KMS-11 (cell line): ENCODE results near the gene HTRA1.

ENCODE experiments used
- H2AFZ ChIP-seq: fragments of 200-600 bp; sonication (generic); 2 replicates; pipeline ENCODE4 v1.6.1; 2016; ENCODE audit warnings: antibody characterized with exemption, mixed run types, low read depth
- H3K27ac ChIP-seq: fragments of 200-600 bp; sonication (generic); 2 replicates; pipeline ENCODE4 v1.6.1; 2016; ENCODE audit warnings: mild to moderate bottlenecking, mixed run types
- H3K27me3 ChIP-seq: fragments of 200-600 bp; sonication (generic); 2 replicates; pipeline ENCODE4 v1.6.1; 2017; ENCODE audit warnings: mild to moderate bottlenecking, low read depth, mixed run types, moderate library complexity; ENCODE audit not compliant: insufficient read depth
- H3K36me3 ChIP-seq: fragments of 200-600 bp; sonication (generic); 2 replicates; pipeline ENCODE4 v1.6.1; 2017; ENCODE audit warnings: mild to moderate bottlenecking, mixed run types; ENCODE audit not compliant: insufficient read depth
- H3K4me1 ChIP-seq: fragments of 200-600 bp; sonication (generic); 2 replicates; pipeline ENCODE4 v1.6.1; 2016; ENCODE audit warnings: mild to moderate bottlenecking, low read depth, mixed run types; ENCODE audit not compliant: poor library complexity, severe bottlenecking
- H3K4me2 ChIP-seq: fragments of 200-600 bp; sonication (generic); 2 replicates; pipeline ENCODE4 v1.7.0; 2016; ENCODE audit warnings: mild to moderate bottlenecking, mixed run types
- H3K4me3 ChIP-seq: fragments of 200-600 bp; sonication (generic); IDR thresholded peaks from 2 replicates; pipeline ENCODE4 v1.6.1; 2017; ENCODE audit warnings: low read depth, low read length, mixed read lengths; ENCODE audit not compliant: insufficient read depth
- H3K79me2 ChIP-seq: fragments of 200-600 bp; sonication (generic); 2 replicates; pipeline ENCODE4 v1.6.1; 2016; ENCODE audit warnings: low read depth, mixed run types; ENCODE audit not compliant: insufficient read depth
- H3K9ac ChIP-seq: fragments of 200-600 bp; sonication (generic); 2 replicates; pipeline ENCODE4 v1.6.1; 2016; ENCODE audit warnings: mild to moderate bottlenecking, mixed run types
- H4K20me1 ChIP-seq: fragments of 200-600 bp; sonication (generic); 2 replicates; pipeline ENCODE4 v1.6.1; 2016; ENCODE audit warnings: mild to moderate bottlenecking, mixed run types; ENCODE audit not compliant: insufficient read depth
- TF ChIP-seq, protein P1 (sequence below): fragments of 200-600 bp; sonication (generic); conservative IDR thresholded peaks from 2 replicates; pipeline ENCODE4 v1.6.1; 2017; ENCODE audit warnings: low read depth, mild to moderate bottlenecking, antibody characterized with exemption, low read length, moderate library complexity, mixed read lengths

Gene HTRA1

DNA sequence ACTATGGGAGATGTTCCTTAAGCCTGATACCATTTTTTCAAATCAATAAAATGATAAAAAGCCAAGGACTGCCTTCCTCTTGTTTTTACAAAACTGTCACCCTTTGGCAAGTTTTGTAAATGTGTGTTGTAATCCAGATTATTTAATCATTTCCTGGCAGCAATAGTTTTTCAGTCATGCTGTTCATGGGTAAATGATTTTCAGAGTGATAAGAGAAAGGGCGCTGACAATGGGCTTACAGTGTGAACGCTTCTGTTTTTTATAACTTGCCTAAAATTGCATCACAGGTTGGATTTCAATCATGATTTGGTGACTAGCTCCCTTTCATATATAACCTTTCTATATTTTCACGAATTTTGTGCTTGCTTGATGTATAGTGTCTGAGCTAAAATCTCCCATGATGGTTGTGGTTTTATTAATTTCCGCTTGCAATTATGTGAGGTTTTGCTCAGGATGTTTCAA, 80.2 kb downstream of the HTRA1 start:
- Histone ChIP-seq H3K36me3 (no peaks in the 10 kb centered on the region), H3K4me1 (no peaks in the 10 kb centered on the region), H3K27me3 (no peaks in the 10 kb centered on the region), H3K9ac (no peak overlapping the region), H3K27ac (no peak overlapping the region), H3K4me2 (no peak overlapping the region), H2AFZ (no peak overlapping the region), H4K20me1 (no peaks in the 10 kb centered on the region), H3K79me2 (no peaks in the 10 kb centered on the region), H3K4me3 (no peak overlapping the region)
- TF ChIP-seq, protein P1, sequence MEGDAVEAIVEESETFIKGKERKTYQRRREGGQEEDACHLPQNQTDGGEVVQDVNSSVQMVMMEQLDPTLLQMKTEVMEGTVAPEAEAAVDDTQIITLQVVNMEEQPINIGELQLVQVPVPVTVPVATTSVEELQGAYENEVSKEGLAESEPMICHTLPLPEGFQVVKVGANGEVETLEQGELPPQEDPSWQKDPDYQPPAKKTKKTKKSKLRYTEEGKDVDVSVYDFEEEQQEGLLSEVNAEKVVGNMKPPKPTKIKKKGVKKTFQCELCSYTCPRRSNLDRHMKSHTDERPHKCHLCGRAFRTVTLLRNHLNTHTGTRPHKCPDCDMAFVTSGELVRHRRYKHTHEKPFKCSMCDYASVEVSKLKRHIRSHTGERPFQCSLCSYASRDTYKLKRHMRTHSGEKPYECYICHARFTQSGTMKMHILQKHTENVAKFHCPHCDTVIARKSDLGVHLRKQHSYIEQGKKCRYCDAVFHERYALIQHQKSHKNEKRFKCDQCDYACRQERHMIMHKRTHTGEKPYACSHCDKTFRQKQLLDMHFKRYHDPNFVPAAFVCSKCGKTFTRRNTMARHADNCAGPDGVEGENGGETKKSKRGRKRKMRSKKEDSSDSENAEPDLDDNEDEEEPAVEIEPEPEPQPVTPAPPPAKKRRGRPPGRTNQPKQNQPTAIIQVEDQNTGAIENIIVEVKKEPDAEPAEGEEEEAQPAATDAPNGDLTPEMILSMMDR, result no peak

DNA sequence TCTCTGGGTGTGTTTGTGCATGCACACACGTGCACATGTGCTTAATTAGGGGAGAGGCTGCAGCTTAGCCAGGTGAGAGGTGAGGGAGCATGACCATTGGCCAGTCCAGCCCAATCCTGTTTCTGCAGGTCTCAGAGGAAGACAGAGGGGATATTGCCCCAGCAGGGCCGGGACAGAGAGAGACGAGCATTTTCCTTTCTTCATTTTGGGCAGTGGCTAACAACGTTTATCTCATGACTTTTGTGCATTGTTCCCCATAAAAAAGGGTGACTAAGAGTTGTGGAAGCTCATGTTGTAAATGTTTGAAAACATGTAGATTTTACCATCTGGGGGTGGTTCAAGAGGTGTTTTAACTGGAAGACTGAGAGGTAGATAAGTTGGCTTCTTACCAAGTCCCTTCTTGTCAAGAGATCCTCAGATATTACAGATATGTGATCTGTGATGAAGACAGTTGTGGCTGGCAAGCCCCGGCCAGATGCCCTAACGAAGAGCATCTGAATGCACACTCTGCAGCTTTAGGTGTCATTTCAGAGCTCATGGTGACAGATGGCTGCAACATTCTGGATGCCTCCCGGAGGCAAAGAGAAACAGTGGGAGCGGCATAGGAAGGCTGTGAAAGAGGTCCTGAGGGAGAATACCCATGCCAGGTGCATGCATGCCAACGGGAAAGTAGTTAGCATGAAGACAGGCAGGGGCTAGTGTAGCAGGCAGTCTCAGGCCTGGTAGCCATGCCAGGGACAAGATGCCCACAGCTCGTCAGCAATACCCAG, 82.5 kb downstream of the HTRA1 start:
- TF ChIP-seq, protein P1, result no peak
- H3K79me2 ChIP-seq, result no peaks in the 10 kb centered on the region
- H3K9ac ChIP-seq, result no peak overlapping the region
- H2AFZ ChIP-seq, result no peak overlapping the region
- H3K27me3 ChIP-seq, result no peaks in the 10 kb centered on the region
- no peaks in the 10 kb centered on the region for H3K36me3 ChIP-seq
- no peak overlapping the region for H3K4me2 ChIP-seq
- H4K20me1 ChIP-seq, result no peaks in the 10 kb centered on the region
- H3K4me3 ChIP-seq, result no peak overlapping the region
- no peak overlapping the region for H3K27ac ChIP-seq
- no peaks in the 10 kb centered on the region for H3K4me1 ChIP-seq

DNA sequence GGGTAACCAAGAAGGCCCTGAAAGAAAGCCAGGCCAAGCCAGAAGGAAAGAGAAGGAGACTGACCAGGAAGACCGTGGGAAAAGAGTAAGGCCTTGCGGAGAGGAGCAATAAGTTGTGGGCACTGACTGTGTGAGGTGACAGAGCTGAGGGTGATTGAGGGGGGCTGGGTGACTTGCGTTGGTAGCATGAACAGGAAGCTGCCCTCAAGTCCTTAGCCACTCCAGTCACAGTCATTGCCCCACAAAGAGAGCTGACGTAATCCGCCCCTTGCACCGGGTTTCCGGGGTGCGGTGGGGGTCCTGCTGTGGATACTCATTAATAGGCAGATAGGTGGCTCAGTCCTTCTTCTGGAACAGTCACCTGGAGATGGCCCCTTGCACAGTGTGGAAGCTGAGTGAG, 83.1 kb downstream of the HTRA1 start:
- no peaks in the 10 kb centered on the region for H4K20me1 ChIP-seq
- no peak overlapping the region for H3K9ac ChIP-seq
- no peak overlapping the region for H3K4me3 ChIP-seq
- no peaks in the 10 kb centered on the region for H3K79me2 ChIP-seq
- no peak overlapping the region for H3K4me2 ChIP-seq
- H2AFZ ChIP-seq, result no peak overlapping the region
- no peaks in the 10 kb centered on the region for H3K27me3 ChIP-seq
- no peaks in the 10 kb centered on the region for H3K4me1 ChIP-seq
- TF ChIP-seq, protein P1, result no peak
- H3K27ac ChIP-seq, result no peak overlapping the region
- H3K36me3 ChIP-seq, result no peaks in the 10 kb centered on the region

DNA sequence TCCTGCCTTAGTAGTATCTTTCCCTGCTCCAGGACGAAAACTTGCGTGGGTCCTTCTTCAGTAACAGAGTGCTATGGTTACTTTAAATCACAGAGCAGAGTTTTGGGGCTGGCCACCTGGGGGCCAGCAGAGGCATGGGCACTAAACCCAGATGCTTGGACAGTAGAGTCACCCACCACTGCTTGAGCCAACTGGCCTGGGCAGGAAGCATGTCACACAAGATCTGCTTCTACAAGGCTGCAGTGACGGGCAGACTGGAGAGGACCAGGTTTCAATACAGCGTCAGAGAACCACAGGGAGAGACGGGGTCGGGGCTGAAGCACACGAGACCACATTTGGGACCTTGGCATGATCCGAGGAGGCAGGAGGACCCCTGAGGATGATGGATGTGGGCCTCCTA, 84.9 kb downstream of the HTRA1 start:
- Histone ChIP-seq H3K9ac (no peak overlapping the region), H4K20me1 (no peaks in the 10 kb centered on the region), H3K4me3 (no peak overlapping the region), H3K36me3 (no peaks in the 10 kb centered on the region), H3K27me3 (no peaks in the 10 kb centered on the region), H2AFZ (no peak overlapping the region), H3K4me1 (no peaks in the 10 kb centered on the region), H3K4me2 (no peak overlapping the region), H3K27ac (no peak overlapping the region), H3K79me2 (no peaks in the 10 kb centered on the region)
- TF ChIP-seq, protein P1, result no peak
